Measurements from ENCODE around the gene DAP. TPM values are rescaled to one million over a fixed set of nuclear protein-coding genes. Genes with fewer than 3 reads are reported as not detected.
A peak's percentile ranks its signal among the peaks of the same experiment; 100 is the strongest.

The DAP gene
- total and polyA plus RNA-seq, 9 donors, result 23.4 to 72.6 (median 52.4) TPM

- Histone ChIP-seq H3K9me3 (replicated peaks; ENCODE audit: control insufficient read depth, low read depth, low read length) (no peaks in the 10 kb centered on the region), H3K4me1 (ENCODE audit: control insufficient read depth, insufficient read depth, low read length) (peaks cover 3% of the 10 kb centered on the region), H3K27ac (ENCODE audit: low read length) (no peak overlapping the region), H3K27me3 (ENCODE audit: control insufficient read depth, insufficient read depth, low read length) (no peaks in the 10 kb centered on the region), H3K4me3 (ENCODE audit: low read length) (no peak overlapping the region), H3K36me3 (ENCODE audit: control insufficient read depth, insufficient read depth, low read length) (peaks cover 18% of the 10 kb centered on the region)
- WGBS (ENCODE audit: insufficient coverage), result 38% methylated on average over 5 of the region's 6 CpGs
- DNase-seq, result no peak
These were observed 86.5 kb downstream of the DAP start for GRCh38 chr5:10674582-10674981.

GRCh38 chr5:10674096-10674495, 86.9 kb downstream of the DAP start:
- WGBS (ENCODE audit: insufficient coverage), result 84% methylated on average over 10 of the region's 11 CpGs
- H3K36me3 ChIP-seq (ENCODE audit: control insufficient read depth, insufficient read depth, low read length), result peaks cover 14% of the 10 kb centered on the region
- H3K27me3 ChIP-seq (ENCODE audit: control insufficient read depth, insufficient read depth, low read length), result no peaks in the 10 kb centered on the region
- no peaks in the 10 kb centered on the region for H3K9me3 ChIP-seq (replicated peaks; ENCODE audit: control insufficient read depth, low read depth, low read length)
- no peak overlapping the region for H3K27ac ChIP-seq (ENCODE audit: low read length)
- DNase-seq, result no peak
- H3K4me1 ChIP-seq (ENCODE audit: control insufficient read depth, insufficient read depth, low read length), result peaks cover 3% of the 10 kb centered on the region
- H3K4me3 ChIP-seq (ENCODE audit: low read length), result no peak overlapping the region

GRCh38 chr5:10673407-10673806, 87.6 kb downstream of the DAP start:
- Histone ChIP-seq H3K4me3 (ENCODE audit: low read length) (no peak overlapping the region), H3K36me3 (ENCODE audit: control insufficient read depth, insufficient read depth, low read length) (peaks cover 9% of the 10 kb centered on the region), H3K27ac (ENCODE audit: low read length) (no peak overlapping the region), H3K4me1 (ENCODE audit: control insufficient read depth, insufficient read depth, low read length) (peaks cover 3% of the 10 kb centered on the region), H3K27me3 (ENCODE audit: control insufficient read depth, insufficient read depth, low read length) (no peaks in the 10 kb centered on the region), H3K9me3 (replicated peaks; ENCODE audit: control insufficient read depth, low read depth, low read length) (no peaks in the 10 kb centered on the region)
- WGBS (ENCODE audit: insufficient coverage), result 68% methylated on average over 6 of the region's 9 CpGs
- no peak for DNase-seq

- no peak overlapping the region for H3K27ac ChIP-seq (ENCODE audit: low read length)
- 83% methylated on average over 1 of the region's 8 CpGs for WGBS (ENCODE audit: insufficient coverage)
- peaks cover 6% of the 10 kb centered on the region for H3K36me3 ChIP-seq (ENCODE audit: control insufficient read depth, insufficient read depth, low read length)
- H3K27me3 ChIP-seq (ENCODE audit: control insufficient read depth, insufficient read depth, low read length), result no peaks in the 10 kb centered on the region
- peak; percentile 43 for DNase-seq
- no peaks in the 10 kb centered on the region for H3K9me3 ChIP-seq (replicated peaks; ENCODE audit: control insufficient read depth, low read depth, low read length)
- H3K4me3 ChIP-seq (ENCODE audit: low read length), result no peak overlapping the region
- H3K4me1 ChIP-seq (ENCODE audit: control insufficient read depth, insufficient read depth, low read length), result peaks cover 3% of the 10 kb centered on the region
These were observed 88.0 kb downstream of the DAP start for GRCh38 chr5:10673017-10673389.

GRCh38 chr5:10672146-10673016, 88.7 kb downstream of the DAP start:
- no peak overlapping the region for H3K27ac ChIP-seq (ENCODE audit: low read length)
- WGBS (ENCODE audit: insufficient coverage), result 100% methylated on average over 1 of the region's 7 CpGs
- no peaks in the 10 kb centered on the region for H3K9me3 ChIP-seq (replicated peaks; ENCODE audit: control insufficient read depth, low read depth, low read length)
- peaks cover 6% of the 10 kb centered on the region for H3K4me1 ChIP-seq (ENCODE audit: control insufficient read depth, insufficient read depth, low read length)
- no peaks in the 10 kb centered on the region for H3K27me3 ChIP-seq (ENCODE audit: control insufficient read depth, insufficient read depth, low read length)
- no peak for DNase-seq
- no peak overlapping the region for H3K4me3 ChIP-seq (ENCODE audit: low read length)
- no peaks in the 10 kb centered on the region for H3K36me3 ChIP-seq (ENCODE audit: control insufficient read depth, insufficient read depth, low read length)

- Histone ChIP-seq H3K36me3 (ENCODE audit: control insufficient read depth, insufficient read depth, low read length) (no peaks in the 10 kb centered on the region), H3K4me1 (ENCODE audit: control insufficient read depth, insufficient read depth, low read length) (peaks cover 15% of the 10 kb centered on the region), H3K9me3 (replicated peaks; ENCODE audit: control insufficient read depth, low read depth, low read length) (no peaks in the 10 kb centered on the region), H3K27me3 (ENCODE audit: control insufficient read depth, insufficient read depth, low read length) (no peaks in the 10 kb centered on the region), H3K27ac (ENCODE audit: low read length) (no peak overlapping the region), H3K4me3 (ENCODE audit: low read length) (no peak overlapping the region)
- 45% methylated on average over 4 of the region's 14 CpGs for WGBS (ENCODE audit: insufficient coverage)
- DNase-seq, result peak; percentile 78
These were observed 89.7 kb downstream of the DAP start for GRCh38 chr5:10671041-10672008.

- 48% methylated on average over 1 of the region's 1 CpG for WGBS (ENCODE audit: insufficient coverage)
- no peak overlapping the region for H3K27ac ChIP-seq (ENCODE audit: low read length)
- H3K27me3 ChIP-seq (ENCODE audit: control insufficient read depth, insufficient read depth, low read length), result no peaks in the 10 kb centered on the region
- peaks cover 21% of the 10 kb centered on the region for H3K4me1 ChIP-seq (ENCODE audit: control insufficient read depth, insufficient read depth, low read length)
- no peak overlapping the region for H3K4me3 ChIP-seq (ENCODE audit: low read length)
- no peaks in the 10 kb centered on the region for H3K9me3 ChIP-seq (replicated peaks; ENCODE audit: control insufficient read depth, low read depth, low read length)
- DNase-seq, result no peak
- no peaks in the 10 kb centered on the region for H3K36me3 ChIP-seq (ENCODE audit: control insufficient read depth, insufficient read depth, low read length)
These were observed 91.1 kb downstream of the DAP start for GRCh38 chr5:10669983-10670382.

GRCh38 chr5:10668697-10669096, 92.3 kb downstream of the DAP start:
- Histone ChIP-seq H3K4me3 (ENCODE audit: low read length) (no peak overlapping the region), H3K9me3 (replicated peaks; ENCODE audit: control insufficient read depth, low read depth, low read length) (no peaks in the 10 kb centered on the region), H3K36me3 (ENCODE audit: control insufficient read depth, insufficient read depth, low read length) (no peaks in the 10 kb centered on the region), H3K27me3 (ENCODE audit: control insufficient read depth, insufficient read depth, low read length) (no peaks in the 10 kb centered on the region), H3K27ac (ENCODE audit: low read length) (no peak overlapping the region), H3K4me1 (ENCODE audit: control insufficient read depth, insufficient read depth, low read length) (peaks cover 23% of the 10 kb centered on the region)
- WGBS (ENCODE audit: insufficient coverage), result 87% methylated on average over 4 of the region's 4 CpGs
- DNase-seq, result peak; percentile 46

GRCh38 chr5:10667431-10668057, 93.5 kb downstream of the DAP start:
- Histone ChIP-seq H3K9me3 (replicated peaks; ENCODE audit: control insufficient read depth, low read depth, low read length) (no peaks in the 10 kb centered on the region), H3K27ac (ENCODE audit: low read length) (no peak overlapping the region), H3K4me3 (ENCODE audit: low read length) (no peak overlapping the region), H3K27me3 (ENCODE audit: control insufficient read depth, insufficient read depth, low read length) (no peaks in the 10 kb centered on the region), H3K4me1 (ENCODE audit: control insufficient read depth, insufficient read depth, low read length) (peaks cover 31% of the 10 kb centered on the region), H3K36me3 (ENCODE audit: control insufficient read depth, insufficient read depth, low read length) (no peaks in the 10 kb centered on the region)
- WGBS (ENCODE audit: insufficient coverage), result 100% methylated on average over 2 of the region's 6 CpGs
- no peak for DNase-seq

Data from muscle of leg (tissue), 11 donors.